GM18519 (cell line): ENCODE data around the gene BNC1.

Experiments
- ATAC-seq: cut with Tn5 transposase; IDR thresholded peaks from one replicate; pipeline ENCODE4 v1.9.1; 2021; ENCODE audit warnings: mild to moderate bottlenecking, moderate library complexity; ENCODE audit not compliant: unreplicated experiment, low FRiP score

BNC1 gene

DNA sequence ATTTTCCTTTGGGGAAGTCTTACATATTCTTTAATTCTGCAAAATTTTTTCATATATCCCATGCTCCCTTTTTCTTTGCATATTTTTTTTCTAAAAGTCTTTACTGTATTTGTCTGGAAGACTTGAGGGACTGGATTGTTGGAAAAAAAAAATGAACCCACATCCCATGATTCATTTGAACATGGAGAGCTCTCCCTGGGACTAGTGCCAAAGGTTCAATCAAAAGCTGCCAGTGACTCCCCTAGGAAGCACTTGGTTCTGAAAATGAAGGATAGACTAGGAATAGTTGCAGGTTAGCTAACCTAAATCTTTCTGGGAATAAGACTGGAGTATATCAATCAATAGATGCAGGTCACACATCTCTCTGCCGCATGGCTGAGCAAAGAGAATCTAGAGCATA lies 16.4 kb upstream of the BNC1 start:
- no peak for ATAC-seq

DNA sequence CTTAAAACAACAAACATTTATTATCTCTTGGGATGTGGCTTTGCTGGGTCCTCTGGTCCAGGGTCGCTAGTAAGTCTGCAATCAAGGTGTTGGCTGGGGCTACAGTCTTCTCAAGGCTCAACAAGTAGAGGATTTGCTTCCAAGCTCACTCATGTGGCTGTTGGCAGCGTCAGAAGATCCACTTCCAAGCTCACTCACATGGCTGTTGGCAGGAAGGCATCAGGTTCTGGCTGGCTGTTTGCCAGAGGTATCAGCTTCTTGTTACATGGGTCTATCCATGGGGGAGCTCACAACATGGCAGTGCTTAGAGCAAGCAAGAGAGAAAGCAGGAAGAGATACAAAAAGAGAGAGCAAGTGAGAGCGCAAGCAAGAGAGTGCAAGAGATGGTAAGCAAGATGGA lies 15.0 kb upstream of the BNC1 start:
- no peak for ATAC-seq

DNA sequence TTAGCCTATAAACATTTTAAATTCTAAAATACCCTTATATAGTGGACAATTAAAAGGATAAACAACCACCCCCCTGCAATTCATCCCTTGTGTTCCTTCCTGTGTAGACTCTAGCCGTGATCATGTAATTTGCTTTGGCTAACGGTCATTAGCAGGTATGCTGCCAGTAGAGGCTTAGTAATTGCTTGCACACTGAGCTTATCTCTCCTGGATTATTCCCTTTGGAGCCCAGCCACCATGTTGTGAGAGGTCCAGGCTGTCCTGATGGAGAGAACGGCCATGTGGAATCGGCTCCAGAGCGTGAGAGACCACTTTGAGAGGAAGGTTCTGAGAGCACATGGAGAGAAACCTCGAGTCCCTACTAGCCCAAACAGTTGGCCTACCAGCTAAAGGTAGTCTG lies 11.0 kb upstream of the BNC1 start:
- no peak for ATAC-seq

DNA sequence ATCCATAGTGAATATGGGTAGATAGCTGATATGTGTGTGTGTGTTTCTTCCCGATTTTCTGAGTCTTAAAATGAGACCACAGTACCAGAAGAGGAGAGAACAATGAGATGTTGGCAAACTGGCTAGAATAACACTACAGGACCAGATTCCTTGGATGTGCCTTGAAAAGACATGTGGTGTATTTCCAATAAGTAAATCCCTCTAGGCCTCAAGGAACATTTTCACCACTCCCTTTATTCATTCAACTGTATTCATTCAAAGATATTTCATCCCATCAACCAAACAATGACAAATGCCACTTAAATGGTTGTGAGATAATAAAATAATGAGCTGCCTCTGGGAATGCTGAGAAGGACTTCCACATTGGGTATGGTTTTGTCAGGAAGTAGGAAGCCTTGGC lies 8.7 kb upstream of the BNC1 start:
- ATAC-seq = no peak

DNA sequence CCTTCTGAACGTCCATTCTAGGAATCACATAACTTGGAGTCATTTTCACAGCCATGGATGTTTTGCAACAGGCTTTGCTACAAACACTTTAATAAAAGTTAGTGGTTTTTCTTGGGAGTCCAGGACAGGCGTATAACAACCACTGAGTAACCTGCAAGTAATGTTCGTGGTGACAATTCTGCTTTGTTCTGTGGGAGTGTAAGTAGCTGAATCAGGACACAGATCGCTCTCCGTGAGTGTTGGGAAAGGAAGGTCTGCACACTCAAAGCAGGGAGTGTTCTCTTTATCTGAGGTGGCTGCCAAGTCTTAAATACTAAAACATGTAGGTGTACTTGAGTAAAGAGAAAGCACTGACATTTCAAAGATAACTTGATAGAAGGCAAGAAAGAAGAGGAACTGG lies 7.9 kb upstream of the BNC1 start:
- ATAC-seq = no peak

DNA sequence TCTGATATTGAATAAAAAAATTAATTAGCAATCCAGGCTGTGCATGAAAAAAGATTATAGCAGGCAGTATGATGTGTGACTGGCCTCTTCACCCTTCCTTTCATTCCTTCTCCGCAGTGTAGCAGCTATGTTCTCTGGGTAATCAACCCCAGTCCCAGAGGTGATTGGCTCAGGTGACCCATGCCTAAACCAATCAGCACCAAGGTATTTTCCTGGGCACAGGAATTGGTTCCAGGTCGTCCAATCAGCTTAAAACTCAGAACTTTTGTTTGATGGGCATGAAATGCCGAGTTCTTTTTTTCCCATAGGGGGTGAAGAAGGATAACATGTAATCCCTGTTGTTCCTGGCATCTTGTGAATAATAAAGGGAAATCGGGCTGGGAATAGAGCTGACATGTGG lies 5.8 kb upstream of the BNC1 start:
- ATAC-seq = no peak

DNA sequence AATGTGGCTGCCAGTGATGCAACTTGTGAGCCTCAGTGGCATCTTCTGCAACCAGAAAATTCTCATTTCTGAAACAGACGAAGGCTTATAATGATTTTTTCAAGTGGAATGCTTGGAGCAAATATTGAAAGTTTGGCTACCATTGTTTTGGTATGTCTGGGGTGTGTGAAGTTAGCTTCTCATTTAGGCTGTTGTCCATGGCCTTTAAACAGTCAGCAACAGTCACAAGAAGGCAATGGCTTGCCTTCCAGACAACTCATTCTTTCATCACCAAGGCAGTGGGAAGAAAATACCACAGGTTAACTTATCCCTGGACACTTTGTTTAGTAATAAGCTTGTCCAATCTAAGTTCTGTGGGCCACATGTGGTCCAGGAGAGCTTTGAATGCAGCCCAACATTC lies 4.7 kb upstream of the BNC1 start:
- no peak for ATAC-seq

DNA sequence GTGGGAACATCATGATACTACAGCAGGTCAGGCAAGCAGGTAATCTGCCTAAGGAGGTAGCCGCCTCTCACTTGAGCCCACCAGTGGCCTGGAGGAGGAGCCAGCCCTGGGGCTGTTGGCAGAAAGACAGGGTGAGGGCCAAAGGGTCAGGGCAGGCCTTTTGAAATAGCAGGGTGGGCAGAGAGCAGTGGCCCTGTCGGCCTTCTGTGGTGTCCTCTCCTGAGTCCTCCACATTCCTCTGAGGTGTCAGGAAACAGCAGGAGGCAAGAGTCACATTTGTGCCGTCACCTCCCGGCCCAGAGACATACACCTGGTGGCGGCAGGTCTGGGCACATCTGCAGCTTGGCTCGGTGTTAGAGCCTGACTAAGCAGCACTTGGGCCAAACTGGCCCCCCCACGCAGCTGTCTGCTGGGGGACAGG lies 3.9 kb upstream of the BNC1 start:
- ATAC-seq = no peak

DNA sequence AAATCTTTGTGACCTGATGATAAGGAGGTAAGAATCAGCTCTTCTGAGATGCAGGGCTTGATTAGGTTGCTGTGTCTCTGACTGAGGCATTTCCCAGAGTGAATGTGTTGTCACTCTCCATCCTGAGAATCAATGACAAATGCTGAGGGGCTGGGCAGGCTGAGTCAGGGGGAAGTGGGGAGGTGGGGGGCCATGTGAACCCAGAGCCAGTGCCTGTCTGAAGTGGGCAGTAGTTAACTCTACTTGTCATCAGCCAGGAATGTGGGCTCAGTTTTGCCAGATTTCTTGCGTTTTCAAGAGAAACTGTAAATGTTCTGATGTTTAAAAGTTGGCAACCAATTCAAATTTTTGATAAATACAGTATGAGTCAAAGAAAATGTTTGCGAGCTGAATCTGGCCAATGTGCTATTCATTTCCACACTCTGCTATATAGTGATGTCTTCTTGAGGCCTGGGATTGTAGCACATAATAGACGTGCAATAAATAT lies 3.1 kb upstream of the BNC1 start:
- ATAC-seq = no peak

DNA sequence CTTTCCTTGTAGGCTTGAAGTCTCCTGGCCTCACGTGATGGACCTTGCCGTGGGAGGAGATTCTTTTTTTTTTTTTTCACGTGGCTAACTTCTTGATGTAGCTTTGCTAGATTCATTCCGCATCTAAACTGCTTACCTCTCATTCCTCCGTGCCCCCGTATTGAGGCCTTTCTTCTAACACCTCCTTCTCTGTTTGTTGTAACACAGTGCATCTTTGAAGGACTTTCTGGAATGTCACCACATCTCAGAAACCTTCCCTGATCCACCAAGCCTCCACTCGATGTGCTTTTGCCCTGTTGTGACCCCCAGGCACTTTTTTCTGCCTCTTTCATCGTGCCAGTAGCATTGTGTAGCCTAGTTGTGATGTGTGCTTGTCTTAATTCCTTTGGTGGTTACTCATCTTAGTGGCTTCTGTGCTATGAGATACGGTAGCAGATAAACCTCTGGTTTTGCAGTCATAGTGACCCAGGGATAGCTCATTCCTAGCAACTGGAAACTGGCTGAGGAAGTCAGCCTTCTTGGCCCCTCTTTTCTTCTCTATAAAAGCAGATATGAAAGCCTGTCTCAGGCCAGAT lies 1.6 kb upstream of the BNC1 start:
- ATAC-seq = no peak

DNA sequence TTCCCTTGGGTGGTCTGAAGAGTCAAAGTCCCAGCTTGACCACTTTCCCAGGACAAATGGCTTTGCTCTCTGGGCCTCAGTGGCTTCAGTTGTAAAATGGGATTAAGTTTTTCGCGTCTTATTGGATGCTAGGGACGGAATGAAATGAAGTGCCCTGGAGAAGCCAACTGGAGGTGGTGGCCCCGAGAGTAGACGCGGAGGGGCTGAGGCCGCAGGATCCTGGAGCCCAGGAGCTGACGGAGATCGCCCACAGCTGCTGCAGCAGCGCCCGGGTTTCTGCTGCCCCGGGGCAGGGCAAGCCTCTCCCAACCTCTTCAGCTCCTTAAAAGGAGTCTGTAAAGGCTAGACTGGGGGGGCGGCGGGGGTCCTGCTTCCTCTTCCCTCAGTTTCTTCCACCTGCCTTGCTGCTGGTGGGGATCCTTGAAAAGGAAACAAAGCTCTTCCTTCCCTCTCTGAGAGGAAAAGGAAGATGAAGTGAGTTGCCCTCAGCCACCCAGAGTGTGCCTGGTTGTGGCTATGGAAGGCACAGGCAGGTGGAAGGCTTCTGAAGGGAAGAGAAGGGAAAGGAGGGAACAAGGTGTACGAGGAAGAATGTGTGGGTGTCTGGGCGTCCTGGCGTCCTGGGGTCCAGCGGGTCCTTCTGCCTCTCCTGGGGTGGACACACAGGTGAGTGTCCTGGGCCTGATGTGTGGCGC lies 967 bp upstream of the BNC1 start:
- ATAC-seq = no peak

DNA sequence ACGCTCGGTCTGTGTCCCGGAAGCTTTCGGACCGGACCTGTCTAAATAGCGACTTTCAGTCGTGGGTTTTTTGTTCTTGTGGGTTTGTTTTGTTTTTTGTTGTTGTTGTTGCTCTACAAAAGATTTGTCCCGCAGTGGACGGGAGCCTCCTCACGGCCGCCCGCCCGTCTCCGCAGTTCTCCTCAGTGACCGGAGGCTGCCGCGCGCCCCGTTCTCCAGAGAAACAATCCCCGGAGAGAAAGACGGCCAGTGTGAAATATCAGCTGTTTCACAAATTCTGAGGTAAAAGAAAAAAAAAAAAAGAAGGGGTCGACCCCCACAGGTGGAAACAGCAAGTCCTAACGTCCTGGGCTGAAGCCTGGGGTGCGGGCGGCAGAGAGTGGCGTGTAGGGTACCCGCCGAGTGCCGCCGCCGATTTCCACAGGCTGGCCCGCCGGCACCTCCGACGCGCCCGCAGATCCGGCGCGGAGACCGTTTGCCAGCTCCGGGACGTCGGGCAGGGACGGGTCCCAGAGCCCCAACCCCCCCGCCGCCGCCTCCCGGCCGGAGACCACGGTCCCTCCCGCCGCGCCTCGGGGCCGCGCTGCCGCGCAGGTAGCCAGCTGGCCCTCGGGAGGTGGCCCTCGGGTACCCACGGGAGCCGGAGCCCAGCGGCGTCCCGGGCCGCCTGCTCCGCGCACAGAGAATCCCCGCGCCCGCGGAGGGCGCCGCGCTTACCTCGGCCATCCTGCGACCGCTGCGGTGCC lies 478 bp downstream of the BNC1 start:
- ATAC-seq = no peak

DNA sequence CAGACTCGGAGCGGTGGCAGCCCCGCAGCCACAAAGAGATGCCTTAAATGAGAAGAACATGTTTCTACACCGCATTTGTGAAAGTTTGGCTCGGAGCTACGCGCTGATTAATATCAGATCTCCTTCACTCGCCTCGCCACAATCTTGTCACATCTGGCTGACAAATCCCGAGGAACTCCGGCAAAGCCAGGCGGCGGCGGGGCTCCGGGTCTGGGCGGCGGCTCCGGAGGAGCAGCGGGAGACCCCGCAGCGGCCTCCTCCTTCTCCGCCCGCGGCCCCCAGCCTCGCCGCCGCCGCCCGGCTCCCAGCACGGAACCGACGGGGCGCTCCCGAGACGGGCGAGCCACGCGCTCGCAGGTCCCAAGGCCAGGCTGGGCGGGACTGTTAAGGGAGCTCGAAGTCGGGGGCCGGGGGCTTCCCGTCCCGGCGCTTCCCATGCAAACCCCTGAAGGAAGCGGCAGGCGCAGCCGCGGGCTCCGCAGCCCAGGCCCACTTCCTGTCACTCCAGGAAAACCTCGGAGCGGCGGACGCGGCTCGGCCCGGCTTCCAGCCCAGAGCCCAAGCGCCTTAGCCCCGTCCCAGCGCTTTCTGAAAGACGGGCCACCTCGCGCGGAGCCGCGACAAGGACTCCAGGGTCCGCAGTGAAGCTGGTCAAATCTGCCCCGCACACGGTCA lies 1.2 kb downstream of the BNC1 start:
- ATAC-seq = no peak

DNA sequence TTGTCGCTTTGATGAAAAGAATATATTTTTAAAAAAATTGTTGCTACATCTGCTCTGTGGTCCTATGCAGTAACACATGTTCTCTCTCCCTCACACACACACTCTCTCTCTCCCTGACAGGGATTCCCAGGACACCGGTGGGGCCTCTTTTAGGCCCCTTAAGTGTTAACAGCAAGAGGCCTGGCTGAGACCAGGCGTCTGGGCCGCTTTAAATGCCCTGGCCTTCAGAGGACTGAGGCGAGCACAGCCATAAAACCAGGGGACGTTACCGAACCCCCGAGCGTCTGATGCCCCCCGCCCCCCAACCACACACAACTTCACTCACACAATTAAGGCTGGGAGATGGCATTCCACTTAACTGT lies 1.7 kb downstream of the BNC1 start:
- ATAC-seq = no peak

DNA sequence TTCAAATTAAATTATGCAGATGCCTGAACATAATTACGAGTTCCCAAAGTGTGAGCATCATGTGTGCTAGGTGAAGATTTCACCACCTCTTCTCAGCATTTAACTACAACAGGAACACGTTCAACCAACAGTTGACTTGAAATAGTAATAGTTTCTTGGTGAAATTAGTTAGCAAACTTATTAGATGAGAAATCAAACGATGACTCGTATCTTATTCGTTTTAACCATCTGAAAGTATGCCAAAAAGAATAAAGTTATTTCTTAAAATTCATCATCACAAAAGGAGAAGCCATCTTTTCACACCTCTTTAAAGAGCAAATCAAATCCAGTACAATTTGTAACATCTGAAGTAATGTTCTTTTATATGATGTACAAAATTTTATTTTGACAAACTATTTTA lies 2.3 kb downstream of the BNC1 start:
- no peak for ATAC-seq

DNA sequence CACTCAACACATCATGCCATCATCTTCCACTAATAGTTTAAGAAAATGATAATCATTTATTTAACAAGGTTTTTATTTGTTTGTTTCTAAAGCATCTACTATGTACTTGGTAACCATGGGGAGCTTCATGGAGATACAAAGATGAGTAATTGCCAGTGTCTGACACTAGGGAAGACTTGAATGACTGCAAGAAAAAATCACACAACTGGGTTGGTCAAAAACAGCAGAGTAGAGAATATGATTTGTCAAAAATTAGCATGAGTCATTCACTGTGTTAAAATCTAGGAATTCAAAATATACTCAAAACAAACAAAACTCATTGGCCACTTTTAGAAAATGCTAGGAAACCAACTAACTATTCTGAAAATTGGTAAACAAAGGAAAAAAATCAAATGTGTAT lies 6.3 kb downstream of the BNC1 start:
- no peak for ATAC-seq

DNA sequence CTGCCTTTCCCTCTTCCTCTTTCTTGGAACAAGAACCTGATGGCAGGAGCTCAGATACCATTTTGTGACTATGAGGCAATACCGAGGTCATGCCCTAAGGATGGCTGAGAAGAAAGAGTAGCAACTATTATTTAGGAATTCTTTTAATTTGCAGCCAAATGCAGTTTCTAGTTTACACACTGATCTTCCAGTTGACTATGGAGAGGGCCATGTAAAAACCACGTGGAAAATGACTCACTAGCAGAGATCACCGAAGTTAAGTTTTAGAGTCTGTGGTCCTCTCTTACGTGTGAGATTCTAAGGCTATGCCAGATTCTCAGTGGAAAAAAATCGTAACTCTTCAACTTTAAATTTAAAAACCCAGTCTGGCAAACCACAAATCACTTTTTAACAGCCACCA lies 7.8 kb downstream of the BNC1 start:
- no peak for ATAC-seq

DNA sequence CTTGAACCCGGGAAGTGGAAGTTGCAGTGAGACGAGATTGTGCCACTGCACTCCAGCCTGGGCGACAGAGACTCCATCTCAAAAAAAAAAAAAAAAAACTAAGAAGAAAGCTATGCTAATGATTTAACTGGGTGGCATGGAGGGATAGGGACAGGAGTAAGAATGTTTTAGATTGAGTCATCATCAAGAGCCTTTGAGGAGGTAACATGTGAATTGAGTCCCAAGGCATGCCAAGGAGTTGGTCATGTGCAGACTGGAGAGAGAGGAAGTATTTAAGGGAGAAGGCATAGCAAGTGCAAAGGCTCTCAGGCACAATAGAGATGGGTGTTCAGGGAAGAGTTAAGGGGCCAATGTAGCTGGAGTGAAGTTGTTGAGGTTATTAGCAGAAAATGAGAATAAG lies 9.1 kb downstream of the BNC1 start:
- ATAC-seq = no peak

DNA sequence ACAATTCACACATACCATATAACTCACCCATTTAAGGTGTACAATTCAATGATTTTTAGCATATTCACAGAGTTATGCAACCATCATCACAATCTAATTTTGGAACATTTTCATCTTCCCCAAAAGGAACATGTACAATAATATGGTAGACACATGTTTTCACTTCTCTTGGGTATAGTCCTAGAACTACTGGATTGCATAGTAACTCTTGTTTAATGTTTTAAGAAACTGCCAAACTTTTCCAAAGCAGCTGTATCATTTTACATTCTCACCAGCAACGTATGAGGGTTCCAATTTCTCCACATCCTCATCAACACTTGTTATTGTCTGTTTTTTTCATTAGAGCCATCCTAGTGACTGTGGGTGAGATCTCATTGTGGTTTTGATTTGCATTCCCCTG lies 14.3 kb downstream of the BNC1 start:
- ATAC-seq = no peak

DNA sequence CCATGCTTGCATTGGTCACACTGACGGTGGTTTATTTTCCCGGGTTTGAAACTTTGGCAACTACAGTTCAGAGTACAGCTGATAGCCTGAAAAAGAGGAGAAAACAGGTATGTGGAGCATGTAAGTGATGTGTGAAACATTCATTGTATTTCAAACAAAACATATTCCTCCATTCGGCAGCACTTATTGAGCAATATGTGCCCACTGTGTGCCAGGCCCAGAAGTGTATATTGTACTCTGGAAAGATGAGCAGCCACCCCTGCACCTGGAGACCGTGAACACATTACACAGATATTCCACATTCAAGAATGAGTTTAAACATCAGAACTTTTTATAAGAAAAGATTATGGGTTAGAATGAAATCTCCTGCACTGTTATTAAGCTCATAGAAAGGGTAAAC lies 16.3 kb downstream of the BNC1 start:
- no peak for ATAC-seq

DNA sequence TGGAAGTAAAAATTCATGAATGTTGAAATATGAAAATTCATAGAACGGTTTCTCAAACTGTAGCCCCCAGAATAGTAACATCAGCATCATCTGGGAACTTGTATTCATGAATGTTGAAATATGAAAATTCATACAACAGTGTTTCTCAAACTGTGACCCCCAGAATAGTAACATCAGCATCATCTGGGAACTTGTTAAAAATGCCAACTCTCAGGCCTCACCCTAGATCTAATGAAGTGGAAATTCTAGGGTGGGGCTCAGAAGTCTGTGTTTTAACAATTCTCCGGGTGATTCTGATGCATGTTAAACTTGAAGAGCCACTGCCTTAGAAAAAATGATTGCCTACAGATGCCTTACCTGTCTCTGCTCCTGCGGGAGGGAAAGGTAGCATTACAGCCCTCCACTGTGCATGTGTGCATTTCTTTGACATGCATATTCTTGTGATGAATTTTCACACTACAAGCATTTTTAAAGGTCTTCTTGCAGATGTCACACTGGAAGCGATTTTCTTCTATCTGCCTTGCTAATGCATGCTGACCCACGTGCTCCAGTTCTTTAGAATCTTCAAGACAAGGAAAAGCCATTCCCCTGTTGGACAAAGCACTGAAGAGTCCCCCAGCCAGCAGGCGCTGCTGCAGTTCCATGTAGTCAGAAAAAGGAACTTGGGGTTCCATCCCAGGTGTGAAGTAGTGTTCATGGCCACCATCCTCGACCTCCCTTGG lies 21.7 kb downstream of the BNC1 start:
- no peak for ATAC-seq
